Mucosa of descending colon (tissue), 3 donors: Measurements from ENCODE around the gene MRC2. TPM values are rescaled to one million over a fixed set of nuclear protein-coding genes. Genes with fewer than 3 reads are reported as not detected.
"Not testable (repeated sequence)": the region's sequence is repeated elsewhere in the genome, so short reads cannot be mapped to it uniquely, and the experiment has no call there.

Experiments
- ATAC-seq: fragments of 200-7000 bp; cut with Tn5 transposase; one replicate; pipeline ENCODE4 v1.9.1; 2020; ENCODE audit warnings: mild to moderate bottlenecking, moderate library complexity
- DNase-seq, 3 donors: peaks; one replicate each; pipeline ENCODE4 v3.0.0-alpha.2; 2020
- H3K36me3 ChIP-seq: fragments of 200-600 bp; one replicate; pipeline ENCODE4 v1.8.0; 2021; ENCODE audit warnings: low read depth, mild to moderate bottlenecking
- H3K4me1 ChIP-seq: fragments of 200-600 bp; one replicate; pipeline ENCODE4 v1.8.0; 2021; ENCODE audit warnings: low read depth, mild to moderate bottlenecking
- H3K4me3 ChIP-seq: fragments of 200-600 bp; one replicate; pipeline ENCODE4 v1.8.0; 2021; ENCODE audit warnings: mild to moderate bottlenecking
- H3K9me3 ChIP-seq: fragments of 200-600 bp; one replicate; pipeline ENCODE4 v1.8.0; 2021; ENCODE audit warnings: mild to moderate bottlenecking
- intact Hi-C, 2 donors: fragments of 100-400 bp; cut with DNase I in 1 of 2; cut with micrococcal nuclease in 1 of 2; formaldehyde crosslinking; loops; one replicate each; pipeline versions ENCODE4 v1.11.0 to v1.11.1; 2022; cut with DNase I, micrococcal nuclease
- total RNA-seq, 3 donors: library from RNA; stranded (reverse); fragmentation: NEBNext Ultra II Directional in 2 of 3; extraction: Animal tissue kit (Norgen Biotek cat#: 25700) in 2 of 3; gene quantifications; one replicate each; pipeline versions ENCODE4 v1.2.1 to v1.2.4, GENCODE V29; 2021 to 2023
- TF ChIP-seq, protein P1 (sequence below): fragments of 200-600 bp; IDR thresholded peaks from one replicate; pipeline ENCODE4 v1.8.0; 2022; ENCODE audit warnings: antibody characterized with exemption, mild to moderate bottlenecking
- donor health status: DM: no; HTN: no; CAD: no; lungs with moderate emphysema.
- donor health status: DM: no; HTN: no; CAD: no.
- donor health status: DM: no; HTN: yes; CAD: no.

Gene MRC2
- total RNA-seq, 3 donors from 2014 or later, result 5.1 to 20.3 (median 10.8) TPM

GRCh38 chr17:62605588-62605987 lies 21.9 kb upstream of the MRC2 start:
- no peaks in the 10 kb centered on the region for H3K4me1 ChIP-seq
- no peak overlapping the region for H3K4me3 ChIP-seq
- intact Hi-C loops, result no loop called here
- ATAC-seq (no peak), DNase-seq (no peak)
- TF ChIP-seq, protein P1, sequence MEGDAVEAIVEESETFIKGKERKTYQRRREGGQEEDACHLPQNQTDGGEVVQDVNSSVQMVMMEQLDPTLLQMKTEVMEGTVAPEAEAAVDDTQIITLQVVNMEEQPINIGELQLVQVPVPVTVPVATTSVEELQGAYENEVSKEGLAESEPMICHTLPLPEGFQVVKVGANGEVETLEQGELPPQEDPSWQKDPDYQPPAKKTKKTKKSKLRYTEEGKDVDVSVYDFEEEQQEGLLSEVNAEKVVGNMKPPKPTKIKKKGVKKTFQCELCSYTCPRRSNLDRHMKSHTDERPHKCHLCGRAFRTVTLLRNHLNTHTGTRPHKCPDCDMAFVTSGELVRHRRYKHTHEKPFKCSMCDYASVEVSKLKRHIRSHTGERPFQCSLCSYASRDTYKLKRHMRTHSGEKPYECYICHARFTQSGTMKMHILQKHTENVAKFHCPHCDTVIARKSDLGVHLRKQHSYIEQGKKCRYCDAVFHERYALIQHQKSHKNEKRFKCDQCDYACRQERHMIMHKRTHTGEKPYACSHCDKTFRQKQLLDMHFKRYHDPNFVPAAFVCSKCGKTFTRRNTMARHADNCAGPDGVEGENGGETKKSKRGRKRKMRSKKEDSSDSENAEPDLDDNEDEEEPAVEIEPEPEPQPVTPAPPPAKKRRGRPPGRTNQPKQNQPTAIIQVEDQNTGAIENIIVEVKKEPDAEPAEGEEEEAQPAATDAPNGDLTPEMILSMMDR, result no peak
- no peaks in the 10 kb centered on the region for H3K9me3 ChIP-seq
- H3K36me3 ChIP-seq, result peaks cover 6% of the 10 kb centered on the region

DNA sequence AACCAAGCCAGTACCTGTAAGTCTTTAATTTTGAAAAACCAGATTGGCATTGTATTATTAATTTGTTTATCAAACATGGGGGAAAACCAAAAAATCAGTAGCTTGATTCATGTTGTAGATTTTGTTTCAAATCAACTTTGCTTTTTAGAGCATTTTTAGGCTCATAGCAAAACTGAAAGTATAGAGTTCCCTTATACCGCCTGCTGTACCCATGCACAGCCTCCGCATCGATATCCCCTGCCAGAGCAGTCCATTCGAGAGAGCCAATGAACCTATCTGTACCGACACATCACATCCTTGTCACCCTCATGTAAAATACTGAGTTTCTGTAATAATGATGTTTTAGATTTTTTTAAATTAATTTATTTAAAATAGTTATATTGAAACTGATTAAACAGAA lies 16.2 kb upstream of the MRC2 start:
- no peak for ATAC-seq
- intact Hi-C loops, result no loop called here
- no peak for DNase-seq
- no peaks in the 10 kb centered on the region for H3K4me1 ChIP-seq
- no peaks in the 10 kb centered on the region for H3K9me3 ChIP-seq
- TF ChIP-seq, protein P1, result no peak
- peaks cover 3% of the 10 kb centered on the region for H3K36me3 ChIP-seq
- no peak overlapping the region for H3K4me3 ChIP-seq

- TF ChIP-seq, protein P1, result no peak
- intact Hi-C loops, result no loop called here
- no peaks in the 10 kb centered on the region for H3K36me3 ChIP-seq
- no peak overlapping the region for H3K4me3 ChIP-seq
- DNase-seq (no peak), ATAC-seq (peak; percentile 39)
- no peaks in the 10 kb centered on the region for H3K9me3 ChIP-seq
- H3K4me1 ChIP-seq, result no peaks in the 10 kb centered on the region
Measured at GRCh38 chr17:62611728-62612127, 15.7 kb upstream of the MRC2 start.

DNA sequence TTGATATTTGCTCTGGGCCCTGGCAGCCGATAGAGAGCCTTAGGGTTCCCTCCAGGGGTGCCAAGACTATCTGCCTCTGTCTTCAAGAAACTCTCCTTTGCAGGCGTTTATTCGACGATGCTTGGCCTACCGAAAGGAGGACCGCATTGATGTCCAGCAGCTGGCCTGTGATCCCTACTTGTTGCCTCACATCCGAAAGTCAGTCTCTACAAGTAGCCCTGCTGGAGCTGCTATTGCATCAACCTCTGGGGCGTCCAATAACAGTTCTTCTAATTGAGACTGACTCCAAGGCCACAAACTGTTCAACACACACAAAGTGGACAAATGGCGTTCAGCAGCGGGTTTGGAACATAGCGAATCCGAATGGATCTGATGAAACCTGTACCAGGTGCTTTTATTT lies 15.2 kb upstream of the MRC2 start:
- intact Hi-C loops, H3K36me3 ChIP-seq: not testable (repeated sequence)
- peak; percentile 35 for ATAC-seq

GRCh38 chr17:62613095-62613494 lies 14.4 kb upstream of the MRC2 start:
- ATAC-seq, H3K4me3 ChIP-seq, H3K9me3 ChIP-seq, DNase-seq, H3K36me3 ChIP-seq, intact Hi-C loops, H3K4me1 ChIP-seq: not testable (repeated sequence)

More for the DNA sequence above, 15.2 kb upstream of the MRC2 start:
- not testable (repeated sequence) for H3K4me1 ChIP-seq, H3K9me3 ChIP-seq, DNase-seq, H3K4me3 ChIP-seq

DNA sequence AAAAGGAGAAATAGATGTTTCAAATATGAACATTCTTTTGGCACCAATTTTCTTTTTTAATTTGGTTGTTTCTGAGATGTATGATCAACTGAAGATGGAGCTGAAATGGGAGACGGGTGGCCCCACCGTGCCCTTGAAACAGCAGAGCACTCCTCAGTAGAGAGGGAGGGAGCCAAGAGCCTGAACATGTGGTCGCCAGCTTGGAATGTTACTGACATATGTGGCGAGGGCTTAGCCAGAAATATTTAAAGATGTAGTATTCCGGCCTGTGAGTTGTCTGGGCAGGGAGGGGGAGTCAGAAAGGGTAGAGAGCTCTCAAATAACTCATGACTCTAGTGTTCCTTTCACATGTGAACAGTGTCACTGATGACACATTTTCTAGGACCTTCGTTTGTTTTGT lies 13.3 kb upstream of the MRC2 start:
- no peak for ATAC-seq
- TF ChIP-seq, protein P1, result no peak
- Histone ChIP-seq H3K4me1 (no peaks in the 10 kb centered on the region), H3K9me3 (no peaks in the 10 kb centered on the region), H3K4me3 (no peak overlapping the region), H3K36me3 (no peaks in the 10 kb centered on the region)
- intact Hi-C loops, result no loop called here
- DNase-seq, result no peak

GRCh38 chr17:62615503-62615902 lies 12.0 kb upstream of the MRC2 start:
- DNase-seq (no peak), ATAC-seq (no peak)
- TF ChIP-seq, protein P1, result no peak
- intact Hi-C loops, result no loop called here
- Histone ChIP-seq H3K36me3 (no peaks in the 10 kb centered on the region), H3K4me1 (no peaks in the 10 kb centered on the region), H3K9me3 (no peaks in the 10 kb centered on the region), H3K4me3 (no peak overlapping the region)
